OCI-M2 (cell line): ENCODE results near the gene ARHGAP33.

Experiments
- DNase-seq: peaks from one replicate; lab custom pipeline; 2025; ENCODE audit not compliant: unreplicated experiment; lab: John Stamatoyannopoulos, UW

Gene ARHGAP33

GRCh38 chr19:35740108-35740422 is 35.3 kb upstream of the ARHGAP33 start:
- no peak for DNase-seq

- DNase-seq: peak; percentile 99
These were observed 34.8 kb upstream of the ARHGAP33 start for GRCh38 chr19:35740423-35741202.

GRCh38 chr19:35741203-35741515 is 34.2 kb upstream of the ARHGAP33 start:
- DNase-seq: no peak

GRCh38 chr19:35742121-35742724 is 33.1 kb upstream of the ARHGAP33 start, which contains the start of gene IGFLR1:
IGFLR1 (minus strand) TSS chr19:35742452; CDS start chr19:35741180, 1,272 bp downstream.
- DNase-seq: no peak

GRCh38 chr19:35743640-35744429 is 31.5 kb upstream of the ARHGAP33 start:
- DNase-seq: no peak

- peak; percentile 98 for DNase-seq
These were observed 30.7 kb upstream of the ARHGAP33 start for GRCh38 chr19:35744430-35745327.

- peak; percentile 100 for DNase-seq
These were observed 29.9 kb upstream of the ARHGAP33 start, which contains the start of the genes PSENEN and U2AF1L4 for GRCh38 chr19:35745328-35746086. PSENEN (plus strand) TSS chr19:35745651; CDS start chr19:35745931, 280 bp downstream. U2AF1L4 (minus strand) TSS chr19:35745418; CDS start chr19:35745391, 27 bp downstream.

GRCh38 chr19:35746087-35746462 is 29.3 kb upstream of the ARHGAP33 start:
- DNase-seq: no peak

- no peak for DNase-seq
These were observed 28.8 kb upstream of the ARHGAP33 start for GRCh38 chr19:35746531-35746930.

GRCh38 chr19:35748106-35749020 is 27.0 kb upstream of the ARHGAP33 start, which contains the start of gene LIN37:
LIN37 (plus strand) TSS chr19:35748576; CDS start chr19:35748725, 149 bp downstream.
- peak; percentile 100 for DNase-seq

GRCh38 chr19:35750167-35750566 is 25.2 kb upstream of the ARHGAP33 start:
- no peak for DNase-seq

- no peak for DNase-seq
These were observed 23.3 kb upstream of the ARHGAP33 start for GRCh38 chr19:35751839-35752745.

GRCh38 chr19:35752746-35753350 is 22.5 kb upstream of the ARHGAP33 start:
- DNase-seq: no peak

GRCh38 chr19:35753634-35754369 is 21.6 kb upstream of the ARHGAP33 start:
- no peak for DNase-seq

GRCh38 chr19:35754370-35755130 is 20.8 kb upstream of the ARHGAP33 start:
- DNase-seq: no peak

- no peak for DNase-seq
These were observed 20.2 kb upstream of the ARHGAP33 start for GRCh38 chr19:35755131-35755549.
